ENCODE measurements around the gene GRM8. TPM values are rescaled to one million over a fixed set of nuclear protein-coding genes. Genes with fewer than 3 reads are reported as not detected.

The GRM8 gene
- polyA plus RNA-seq, 2 of the 4 experiments (the other 2 are of a cell fraction) = 0.06 TPM; not detected in 1

DNA sequence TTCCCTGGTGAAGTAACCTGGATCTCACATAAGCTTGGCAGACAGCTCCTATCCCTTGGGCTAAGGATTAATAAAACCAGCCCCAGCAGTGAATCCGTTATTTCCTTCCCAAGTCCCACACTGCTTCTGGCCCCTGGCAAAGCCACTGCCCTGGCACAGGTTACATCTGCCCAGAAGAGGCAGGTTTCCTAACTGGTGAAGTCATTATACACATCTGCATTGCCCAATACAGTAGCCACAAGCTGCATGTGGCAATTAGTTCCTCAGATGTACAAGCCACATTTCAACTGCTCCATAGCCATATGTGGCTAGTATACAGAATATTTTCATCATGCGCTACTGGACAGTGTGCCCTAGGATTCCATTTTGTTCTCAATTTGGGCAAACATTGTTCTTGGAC lies 273.0 kb downstream of the GRM8 start:
- CTCF ChIA-PET = no interaction called here
- no peak for FAIRE-seq

GRCh38 chr7:126978865-126979264 lies 273.9 kb downstream of the GRM8 start:
- TF ChIP-seq MAFK (IDR thresholded peaks at IDR 0.05; ENCODE audit: partially characterized antibody) = no peak
- no peak for TF ChIP-seq SREBF2 (IDR thresholded peaks at IDR 0.05)
- no peak for TF ChIP-seq MYC (IDR thresholded peaks at IDR 0.05; ENCODE audit: borderline replicate concordance, low read length)
- TF ChIP-seq HOXB13 (CRISPR knock-in tag; IDR thresholded peaks at IDR 0.05; ENCODE audit: low read depth) = no peak
- no peak for TF ChIP-seq HMGXB4 (CRISPR knock-in tag; IDR thresholded peaks at IDR 0.05; ENCODE audit: borderline replicate concordance)
- TF ChIP-seq NR3C1 (IDR thresholded peaks at IDR 0.05) = no peak
- no peak for TF ChIP-seq RCOR1 (IDR thresholded peaks at IDR 0.05; ENCODE audit: low read depth, low read length)
- TF ChIP-seq EHF (CRISPR knock-in tag; IDR thresholded peaks at IDR 0.05) = no peak
- TF ChIP-seq RNF2 (IDR thresholded peaks at IDR 0.05; ENCODE audit: borderline replicate concordance, low read depth) = no peak
- TF ChIP-seq ESRRA (IDR thresholded peaks at IDR 0.05; ENCODE audit: borderline replicate concordance, low read length) = no peak
- TF ChIP-seq, protein P1, sequence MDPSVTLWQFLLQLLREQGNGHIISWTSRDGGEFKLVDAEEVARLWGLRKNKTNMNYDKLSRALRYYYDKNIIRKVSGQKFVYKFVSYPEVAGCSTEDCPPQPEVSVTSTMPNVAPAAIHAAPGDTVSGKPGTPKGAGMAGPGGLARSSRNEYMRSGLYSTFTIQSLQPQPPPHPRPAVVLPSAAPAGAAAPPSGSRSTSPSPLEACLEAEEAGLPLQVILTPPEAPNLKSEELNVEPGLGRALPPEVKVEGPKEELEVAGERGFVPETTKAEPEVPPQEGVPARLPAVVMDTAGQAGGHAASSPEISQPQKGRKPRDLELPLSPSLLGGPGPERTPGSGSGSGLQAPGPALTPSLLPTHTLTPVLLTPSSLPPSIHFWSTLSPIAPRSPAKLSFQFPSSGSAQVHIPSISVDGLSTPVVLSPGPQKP (IDR thresholded peaks at IDR 0.05; ENCODE audit: low read depth, low read length) = no peak
- TF ChIP-seq ZC3H11A (IDR thresholded peaks at IDR 0.05) = no peak
- TF ChIP-seq, protein P2, sequence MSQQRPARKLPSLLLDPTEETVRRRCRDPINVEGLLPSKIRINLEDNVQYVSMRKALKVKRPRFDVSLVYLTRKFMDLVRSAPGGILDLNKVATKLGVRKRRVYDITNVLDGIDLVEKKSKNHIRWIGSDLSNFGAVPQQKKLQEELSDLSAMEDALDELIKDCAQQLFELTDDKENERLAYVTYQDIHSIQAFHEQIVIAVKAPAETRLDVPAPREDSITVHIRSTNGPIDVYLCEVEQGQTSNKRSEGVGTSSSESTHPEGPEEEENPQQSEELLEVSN (IDR thresholded peaks at IDR 0.05; ENCODE audit: borderline replicate concordance, low read depth) = no peak
- TF ChIP-seq, protein P3, sequence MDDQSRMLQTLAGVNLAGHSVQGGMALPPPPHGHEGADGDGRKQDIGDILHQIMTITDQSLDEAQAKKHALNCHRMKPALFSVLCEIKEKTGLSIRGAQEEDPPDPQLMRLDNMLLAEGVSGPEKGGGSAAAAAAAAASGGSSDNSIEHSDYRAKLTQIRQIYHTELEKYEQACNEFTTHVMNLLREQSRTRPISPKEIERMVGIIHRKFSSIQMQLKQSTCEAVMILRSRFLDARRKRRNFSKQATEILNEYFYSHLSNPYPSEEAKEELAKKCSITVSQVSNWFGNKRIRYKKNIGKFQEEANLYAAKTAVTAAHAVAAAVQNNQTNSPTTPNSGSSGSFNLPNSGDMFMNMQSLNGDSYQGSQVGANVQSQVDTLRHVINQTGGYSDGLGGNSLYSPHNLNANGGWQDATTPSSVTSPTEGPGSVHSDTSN (IDR thresholded peaks at IDR 0.05) = no peak
- TF ChIP-seq ZFP36 (IDR thresholded peaks at IDR 0.05; ENCODE audit: borderline replicate concordance, partially characterized antibody) = no peak
- no peak overlapping the region for H3K4me3 ChIP-seq
- FAIRE-seq (no peak), DNase-seq (ENCODE audit: low read depth in 1 of 2, low spot score in 1 of 2) (no peak), ATAC-seq (no peak)
- 0% methylated on average over 3 of the region's 3 CpGs for WGBS (ENCODE audit: missing lambda C conversion rate)
- CTCF ChIA-PET = no interaction called here
- POLR2A ChIA-PET = no interaction called here
- no peaks in the 10 kb centered on the region for H3K9me3 ChIP-seq
- no peak overlapping the region for H3K4me2 ChIP-seq
- H3K4me1 ChIP-seq = no peaks in the 10 kb centered on the region
- no peak overlapping the region for H3K27ac ChIP-seq

More for the DNA sequence above, 273.0 kb downstream of the GRM8 start:
- Histone ChIP-seq H3K4me3 (no peak overlapping the region), H3K27ac (no peak overlapping the region), H3K9me3 (no peaks in the 10 kb centered on the region), H3K4me2 (no peak overlapping the region), H3K4me1 (no peaks in the 10 kb centered on the region)
- ATAC-seq (no peak), DNase-seq (ENCODE audit: low read depth in 1 of 2, low spot score in 1 of 2) (no peak)
- WGBS (ENCODE audit: missing lambda C conversion rate) = 18% methylated on average over 2 of the region's 2 CpGs
- TF ChIP-seq, protein P4, sequence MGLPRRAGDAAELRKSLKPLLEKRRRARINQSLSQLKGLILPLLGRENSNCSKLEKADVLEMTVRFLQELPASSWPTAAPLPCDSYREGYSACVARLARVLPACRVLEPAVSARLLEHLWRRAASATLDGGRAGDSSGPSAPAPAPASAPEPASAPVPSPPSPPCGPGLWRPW (IDR thresholded peaks at IDR 0.05) = no peak
- TF ChIP-seq MAFK (IDR thresholded peaks at IDR 0.05; ENCODE audit: partially characterized antibody) (no peak), JUNB (IDR thresholded peaks at IDR 0.05) (no peak), JUN (IDR thresholded peaks at IDR 0.05) (no peak)
- TF ChIP-seq, protein P5, sequence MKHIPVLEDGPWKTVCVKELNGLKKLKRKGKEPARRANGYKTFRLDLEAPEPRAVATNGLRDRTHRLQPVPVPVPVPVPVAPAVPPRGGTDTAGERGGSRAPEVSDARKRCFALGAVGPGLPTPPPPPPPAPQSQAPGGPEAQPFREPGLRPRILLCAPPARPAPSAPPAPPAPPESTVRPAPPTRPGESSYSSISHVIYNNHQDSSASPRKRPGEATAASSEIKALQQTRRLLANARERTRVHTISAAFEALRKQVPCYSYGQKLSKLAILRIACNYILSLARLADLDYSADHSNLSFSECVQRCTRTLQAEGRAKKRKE (CRISPR knock-in tag; IDR thresholded peaks at IDR 0.05; ENCODE audit: low read depth) = no peak
- POLR2A ChIA-PET = no interaction called here
